HCT116 (cell line): ENCODE data around the gene KRT85. TPM values are rescaled to one million over a fixed set of nuclear protein-coding genes. Genes with fewer than 3 reads are reported as not detected.

Source experiments
- ATAC-seq: fragments of 200-7000 bp; cut with Tn5 transposase; 2 replicates; pipeline ENCODE4 v1.9.1; 2020; ENCODE audit warnings: mild to moderate bottlenecking, moderate library complexity
- BruUV-seq: library from RNA; stranded (reverse); fragments of 400-500 nt; replicated peaks from 2 replicates; lab custom pipeline; 2021; lab: Mats Ljungman, UMichigan
- CTCF ChIA-PET: fragments of 300-600 bp; sonication (Branson Sonifier 250); formaldehyde crosslinking; loops from one replicate; lab custom pipeline; 2021; ENCODE audit warnings: antibody characterized with exemption; lab: Charles Lee
- POLR2A ChIA-PET: fragments of 300-600, 350-600 bp; sonication (Branson Sonifier 250); formaldehyde crosslinking; loops from one replicate; lab custom pipeline; 2021; ENCODE audit warnings: antibody characterized with exemption; lab: Charles Lee
- RAD21 ChIA-PET, 2 experiments: fragments of 300-600 bp; sonication (Branson Sonifier 250); formaldehyde crosslinking; loops; one replicate each; lab custom pipeline; 2023; ENCODE audit warnings: low total read pairs in 2 of 2; ENCODE audit not compliant: uncharacterized antibody in 2 of 2, unreplicated experiment in 2 of 2, low non-redundant PET in 1 of 2; lab: Charles Lee
- DNase-seq: peaks from one replicate; pipeline ENCODE4 v3.0.0-alpha.2; 2010; ENCODE audit warnings: low read depth, low spot score
- H2AFZ ChIP-seq: fragments of 200-600 bp; shearing (Covaris generic), sonication (generic); 2 replicates; pipeline ENCODE4 v1.6.1; 2017; ENCODE audit warnings: low read depth, mixed run types, mixed read lengths, antibody characterized with exemption, low read length; ENCODE audit not compliant: poor library complexity, severe bottlenecking
- H3K27ac ChIP-seq: 2 replicates; pipeline ENCODE4 v1.5.1; 2012; ENCODE audit warnings: low read depth, low read length
- H3K27me3 ChIP-seq: fragments of 200-600 bp; sonication (generic); 2 replicates; pipeline ENCODE4 v1.6.1; 2016; ENCODE audit warnings: mixed run types, low read length, mixed read lengths; ENCODE audit not compliant: insufficient read depth
- H3K36me3 ChIP-seq, 2 experiments: fragments of 200-500 bp in 1 of 2; fragments of 200-600 bp in 1 of 2; sonication (Bioruptor generic) in 1 of 2; sonication (generic) in 1 of 2; 2 replicates each; pipeline versions ENCODE4 v1.5.1 to v1.6.1; 2014 to 2016; ENCODE audit warnings: low read length in 2 of 2, inconsistent platforms in 1 of 2, mixed read lengths in 1 of 2, mixed run types in 1 of 2; ENCODE audit not compliant: insufficient read depth in 2 of 2, control insufficient read depth in 1 of 2
- H3K4me1 ChIP-seq, 2 experiments: fragments of 200-600 bp in 1 of 2; sonication (generic) in 1 of 2; 2 replicates each; pipeline versions ENCODE4 v1.5.1 to v1.6.1; 2012 to 2017; ENCODE audit warnings: low read length in 2 of 2, inconsistent platforms in 1 of 2, mild to moderate bottlenecking in 1 of 2, mixed read lengths in 1 of 2, mixed run types in 1 of 2, moderate library complexity in 1 of 2; ENCODE audit not compliant: insufficient read depth in 2 of 2, control insufficient read depth in 1 of 2
- H3K4me2 ChIP-seq: fragments of 200-600 bp; sonication (generic); 2 replicates; pipeline ENCODE4 v1.6.1; 2017; ENCODE audit warnings: mixed run types, low read length, mixed read lengths
- H3K4me3 ChIP-seq, 2 experiments: fragments of 200-600 bp in 1 of 2; sonication (generic) in 1 of 2; replicated peaks in 1 of 2; 2 replicates each; pipeline ENCODE4 v1.5.1; 2011 to 2016; ENCODE audit warnings: low read length in 2 of 2, control low read depth in 1 of 2, low read depth in 1 of 2, mild to moderate bottlenecking in 1 of 2, mixed read lengths in 1 of 2, mixed run types in 1 of 2
- H3K79me2 ChIP-seq: fragments of 200-600 bp; sonication (generic); 2 replicates; pipeline ENCODE4 v1.6.1; 2017; ENCODE audit warnings: mild to moderate bottlenecking, mixed run types, low read length, moderate library complexity, mixed read lengths; ENCODE audit not compliant: insufficient read depth
- H3K9ac ChIP-seq: fragments of 200-600 bp; sonication (generic); 2 replicates; pipeline ENCODE4 v1.6.1; 2016; ENCODE audit warnings: low read length, mixed read lengths
- H3K9me2 ChIP-seq: fragments of 200-600 bp; sonication (generic), shearing (Covaris generic); 2 replicates; pipeline ENCODE4 v1.6.1; 2017; ENCODE audit warnings: mixed run types, mild to moderate bottlenecking, moderate library complexity; ENCODE audit not compliant: insufficient read depth
- H3K9me3 ChIP-seq, 2 experiments: fragments of 200-500 bp in 1 of 2; fragments of 200-600 bp in 1 of 2; sonication (Bioruptor generic) in 1 of 2; sonication (generic) in 1 of 2; 2 replicates each; pipeline ENCODE4 v1.6.1; 2014 to 2017; ENCODE audit warnings: low read length in 2 of 2, mixed read lengths in 2 of 2, inconsistent platforms in 1 of 2, low read depth in 1 of 2, mild to moderate bottlenecking in 1 of 2, mixed run types in 1 of 2, moderate library complexity in 1 of 2; ENCODE audit not compliant: control insufficient read depth in 1 of 2, insufficient read depth in 1 of 2
- H4K20me1 ChIP-seq: fragments of 200-600 bp; sonication (generic), shearing (Covaris generic); 2 replicates; pipeline ENCODE4 v1.6.1; 2017; ENCODE audit warnings: mixed run types, mild to moderate bottlenecking, moderate library complexity; ENCODE audit not compliant: insufficient read depth
- CEBPB ChIP-seq: IDR thresholded peaks from 2 replicates; pipeline ENCODE4 v1.6.1; 2012; ENCODE audit warnings: low read depth
- SIN3A ChIP-seq: IDR thresholded peaks from 2 replicates; pipeline ENCODE4 v1.6.1; 2012; ENCODE audit warnings: low read depth
- SRF ChIP-seq: IDR thresholded peaks from 2 replicates; pipeline ENCODE4 v1.6.1; 2012; ENCODE audit warnings: low read depth
- intact Hi-C: fragments of 100-400 bp; cut with micrococcal nuclease; formaldehyde crosslinking; loops from 2 replicates; pipeline ENCODE4 v1.10.0; 2022
- total RNA-seq: library from RNA; stranded (reverse); gene quantifications from one replicate; pipeline ENCODE4 v1.2.1, GENCODE V29; 2021; ENCODE audit not compliant: unreplicated experiment
- TF ChIP-seq, protein P1 (sequence below), 3 experiments: fragments of 200-600 bp in 1 of 3; sonication (generic) in 1 of 3; IDR thresholded peaks in 2 of 3; conservative IDR thresholded peaks in 1 of 3; 2 replicates each; pipeline ENCODE4 v1.5.1; 2012 to 2017; ENCODE audit warnings: low read depth in 2 of 3, low read length in 2 of 3, antibody characterized with exemption in 1 of 3, borderline replicate concordance in 1 of 3, control low read depth in 1 of 3, mild to moderate bottlenecking in 1 of 3, mixed read lengths in 1 of 3, mixed run types in 1 of 3, moderate library complexity in 1 of 3; ENCODE audit not compliant: insufficient read depth in 1 of 3

KRT85 gene
- total RNA-seq, 1 experiment from 2014 or later = not detected

DNA sequence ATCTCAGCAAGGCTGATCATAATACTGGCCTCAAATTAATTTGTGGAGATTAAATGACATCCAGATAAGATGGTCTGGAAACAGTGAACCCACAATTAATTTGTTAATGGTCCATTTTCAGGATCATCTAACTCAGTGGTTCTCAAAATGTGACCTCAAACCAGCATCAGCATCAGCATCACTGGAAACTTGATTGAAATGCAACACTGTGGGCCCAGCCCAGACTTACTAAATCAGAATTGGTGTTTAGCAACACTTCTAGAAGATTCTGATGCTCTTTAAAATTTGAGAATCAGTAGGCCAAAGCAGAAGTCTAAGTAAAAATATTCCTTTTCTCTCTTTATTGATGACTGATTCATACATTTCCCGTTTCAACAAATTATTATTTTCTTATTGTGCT, 49.5 kb upstream of the KRT85 start:
- TF ChIP-seq, protein P1, sequence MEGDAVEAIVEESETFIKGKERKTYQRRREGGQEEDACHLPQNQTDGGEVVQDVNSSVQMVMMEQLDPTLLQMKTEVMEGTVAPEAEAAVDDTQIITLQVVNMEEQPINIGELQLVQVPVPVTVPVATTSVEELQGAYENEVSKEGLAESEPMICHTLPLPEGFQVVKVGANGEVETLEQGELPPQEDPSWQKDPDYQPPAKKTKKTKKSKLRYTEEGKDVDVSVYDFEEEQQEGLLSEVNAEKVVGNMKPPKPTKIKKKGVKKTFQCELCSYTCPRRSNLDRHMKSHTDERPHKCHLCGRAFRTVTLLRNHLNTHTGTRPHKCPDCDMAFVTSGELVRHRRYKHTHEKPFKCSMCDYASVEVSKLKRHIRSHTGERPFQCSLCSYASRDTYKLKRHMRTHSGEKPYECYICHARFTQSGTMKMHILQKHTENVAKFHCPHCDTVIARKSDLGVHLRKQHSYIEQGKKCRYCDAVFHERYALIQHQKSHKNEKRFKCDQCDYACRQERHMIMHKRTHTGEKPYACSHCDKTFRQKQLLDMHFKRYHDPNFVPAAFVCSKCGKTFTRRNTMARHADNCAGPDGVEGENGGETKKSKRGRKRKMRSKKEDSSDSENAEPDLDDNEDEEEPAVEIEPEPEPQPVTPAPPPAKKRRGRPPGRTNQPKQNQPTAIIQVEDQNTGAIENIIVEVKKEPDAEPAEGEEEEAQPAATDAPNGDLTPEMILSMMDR (IDR thresholded peaks at IDR 0.05 in 2 of 3, conservative IDR thresholded peaks at IDR 0.05 in 1 of 3; ENCODE audit: borderline replicate concordance in 1 of 3, insufficient read depth in 1 of 3, low read depth in 2 of 3, low read length in 2 of 3) = no peak
- intact Hi-C loops = no loop called here
- ATAC-seq = no peak
- Histone ChIP-seq H2AFZ (no peak overlapping the region), H3K4me3 (no peak overlapping the region), H3K9me2 (no peaks in the 10 kb centered on the region), H3K4me1 (peaks cover 0 to 18% of the 10 kb centered on the region in 2 experiments; a peak in 1 of 4 replicates), H3K9ac (no peak overlapping the region), H3K79me2 (no peaks in the 10 kb centered on the region), H3K4me2 (no peak overlapping the region), H3K36me3 (no peaks in the 10 kb centered on the region), H3K27me3 (no peaks in the 10 kb centered on the region), H4K20me1 (no peaks in the 10 kb centered on the region), H3K9me3 (no peaks in the 10 kb centered on the region), H3K27ac (no peak overlapping the region)
- DNase-seq = no peak
- RAD21 ChIA-PET = no interaction called here
- POLR2A ChIA-PET = no interaction called here
- no TSS peak for BruUV-seq
- CTCF ChIA-PET = interaction anchor here (0.9 kb wide), 1 partner anchor 21 kb away, joined by 5 read pairs; no protein-coding TSS in a partner anchor

DNA sequence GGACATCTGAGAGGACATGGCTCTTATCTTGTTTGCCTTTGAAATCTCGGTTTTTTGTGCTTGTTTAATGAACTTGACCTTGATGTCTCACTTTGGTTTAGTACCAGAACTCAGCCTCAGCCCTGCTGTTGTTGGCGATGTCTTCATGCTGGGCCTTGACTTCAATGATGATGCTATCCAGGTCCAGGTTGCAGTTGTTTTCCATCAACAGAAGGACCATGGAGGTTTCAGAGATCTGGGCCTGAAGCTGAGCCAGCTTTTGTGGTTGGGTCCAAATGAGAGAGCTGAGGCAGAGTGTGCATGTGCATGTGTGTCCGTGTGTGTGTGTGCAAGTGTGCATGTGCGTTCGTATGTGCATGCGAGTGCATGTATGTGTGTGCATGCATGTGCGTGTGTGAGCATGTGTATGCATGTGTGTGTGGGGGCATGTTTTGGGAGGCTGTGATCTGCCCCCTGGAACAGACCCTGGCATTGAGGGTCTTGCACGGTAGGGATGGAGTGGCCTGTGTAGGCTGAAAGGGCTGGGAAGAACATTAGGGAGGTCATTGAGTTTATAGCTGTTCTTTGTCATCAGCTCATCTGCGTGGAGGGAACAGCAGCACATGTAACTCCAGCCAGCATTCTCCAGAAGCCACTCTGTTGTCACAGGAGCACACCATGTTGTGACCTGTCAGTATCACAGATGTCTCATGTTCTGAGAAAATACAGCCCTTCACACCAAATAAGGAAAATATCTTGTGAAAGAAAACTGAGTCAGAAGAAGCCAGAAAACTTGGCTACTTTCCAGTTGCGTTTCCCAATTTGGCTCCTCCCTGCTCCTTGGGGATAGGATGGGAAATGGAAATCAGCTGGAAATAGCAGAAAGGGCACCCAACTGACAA, 48.8 kb upstream of the KRT85 start:
- ATAC-seq (no peak), DNase-seq (no peak)
- H2AFZ ChIP-seq = no peak overlapping the region
- H3K4me2 ChIP-seq = no peak overlapping the region
- ChIA-PET POLR2A (no interaction called here), RAD21 (no interaction called here), CTCF (interaction anchor here (0.9 kb wide), 1 partner anchor 20 kb away, joined by 5 read pairs; no protein-coding TSS in a partner anchor)
- H3K27me3 ChIP-seq = no peaks in the 10 kb centered on the region
- no peak overlapping the region for H3K27ac ChIP-seq
- intact Hi-C loops = no loop called here
- no peaks in the 10 kb centered on the region for H3K9me2 ChIP-seq
- H3K9me3 ChIP-seq = no peaks in the 10 kb centered on the region
- no peaks in the 10 kb centered on the region for H3K36me3 ChIP-seq
- no peaks in the 10 kb centered on the region for H3K79me2 ChIP-seq
- H3K4me1 ChIP-seq = peaks cover 0 to 18% of the 10 kb centered on the region in 2 experiments; a peak in 1 of 4 replicates
- TF ChIP-seq CEBPB = peak; percentile 24; the same call in 1 of the 2 replicates
- no peak for TF ChIP-seq SIN3A
- peak; percentile 27; the same call in 1 of the 2 replicates for TF ChIP-seq SRF
- no TSS peak for BruUV-seq
- no peak overlapping the region for H3K9ac ChIP-seq
- no peaks in the 10 kb centered on the region for H4K20me1 ChIP-seq
- no peak overlapping the region for H3K4me3 ChIP-seq
